Testis (tissue), 2 donors: ENCODE measurements around the gene STX19.

ENCODE experiments used
- CTCF ChIP-seq, 3 experiments: fragments of 450-650 bp in 2 of 3; fragments of 200-600 bp in 1 of 3; sonication (generic) in 1 of 3; IDR thresholded peaks; one replicate each; pipeline ENCODE4 v1.5.1; 2016 to 2019; ENCODE audit warnings: antibody characterized with exemption in 3 of 3, mild to moderate bottlenecking in 2 of 3, moderate library complexity in 1 of 3
- POLR2A ChIP-seq: fragments of 450-650 bp; IDR thresholded peaks from one replicate; pipeline ENCODE4 v1.6.1; 2017; ENCODE audit warnings: antibody characterized with exemption, mild to moderate bottlenecking, moderate library complexity

DNA sequence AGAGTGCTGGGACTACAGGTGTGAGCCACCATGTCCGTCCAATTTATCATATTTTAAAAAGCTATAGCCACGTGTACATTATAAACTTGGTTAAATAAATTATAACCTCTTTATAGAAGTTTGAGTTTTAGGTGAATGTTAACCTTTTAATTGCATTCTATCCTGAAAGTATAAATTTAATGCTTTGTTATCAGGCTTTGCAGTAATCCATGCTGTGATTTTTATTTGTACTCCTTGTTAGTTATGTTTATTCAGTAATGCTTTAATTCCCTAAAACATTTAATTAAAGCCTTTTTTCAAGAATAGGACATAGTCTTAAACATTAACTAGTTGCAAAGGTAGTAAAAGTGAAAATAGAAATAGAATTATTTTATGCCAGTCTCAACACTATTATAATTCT lies 36.8 kb downstream of the STX19 start:
- TF ChIP-seq CTCF (IDR thresholded peaks at IDR 0.05) (no peak), POLR2A (no peak)
